Activated CD4-positive, alpha-beta T cell treated with anti-CD3 and anti-CD28 coated beads for 48 hours (primary cell): ENCODE data around the gene GPR17.
A peak's percentile ranks its signal among the peaks of the same experiment; 100 is the strongest.

Source experiments
- DNase-seq: peaks from one replicate; pipeline ENCODE4 v3.0.0-alpha.2; 2020

Gene GPR17

GRCh38 chr2:127672341-127673224 is 26.6 kb downstream of the GPR17 start:
- no peak for DNase-seq

DNA sequence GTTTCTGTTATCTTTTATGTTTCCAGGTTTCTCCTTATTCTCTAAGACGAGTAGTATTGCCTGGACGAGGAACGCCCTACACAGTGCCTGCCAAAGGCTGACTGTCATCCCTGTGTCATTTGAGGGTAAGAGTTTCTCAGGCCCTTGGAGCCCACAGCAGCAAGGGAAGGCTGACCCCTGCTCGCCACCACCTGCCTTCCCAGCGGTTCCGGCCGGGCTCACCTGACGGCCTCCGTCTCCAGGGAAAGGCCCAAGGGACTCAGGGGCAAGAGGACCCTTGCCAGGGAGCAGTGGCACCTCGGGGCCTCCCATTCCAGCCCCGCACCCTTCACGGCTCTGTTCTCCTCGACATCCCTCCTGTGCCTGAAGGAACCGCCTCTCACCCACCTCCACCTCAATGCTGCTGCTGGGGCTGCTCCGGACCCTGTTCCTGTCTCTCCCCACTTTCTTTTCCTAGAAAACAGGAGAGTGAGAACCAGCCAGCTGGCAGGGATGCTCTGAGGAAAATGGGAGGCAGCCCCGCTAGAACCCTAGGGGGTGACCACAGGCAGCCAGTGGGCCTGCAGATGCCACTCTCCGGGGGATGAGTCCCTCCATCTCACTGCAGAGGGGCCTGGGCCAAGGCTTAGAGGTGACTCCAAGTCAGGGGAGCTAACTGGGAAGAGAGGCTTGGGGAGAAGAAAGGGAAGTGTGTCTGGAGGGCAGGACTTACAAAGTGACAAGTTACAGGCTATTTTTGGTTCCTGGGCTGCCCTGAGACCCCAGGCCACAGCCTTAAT is 27.5 kb downstream of the GPR17 start:
- DNase-seq: no peak

GRCh38 chr2:127674241-127675209 is 28.6 kb downstream of the GPR17 start:
- DNase-seq: peak; percentile 41

DNA sequence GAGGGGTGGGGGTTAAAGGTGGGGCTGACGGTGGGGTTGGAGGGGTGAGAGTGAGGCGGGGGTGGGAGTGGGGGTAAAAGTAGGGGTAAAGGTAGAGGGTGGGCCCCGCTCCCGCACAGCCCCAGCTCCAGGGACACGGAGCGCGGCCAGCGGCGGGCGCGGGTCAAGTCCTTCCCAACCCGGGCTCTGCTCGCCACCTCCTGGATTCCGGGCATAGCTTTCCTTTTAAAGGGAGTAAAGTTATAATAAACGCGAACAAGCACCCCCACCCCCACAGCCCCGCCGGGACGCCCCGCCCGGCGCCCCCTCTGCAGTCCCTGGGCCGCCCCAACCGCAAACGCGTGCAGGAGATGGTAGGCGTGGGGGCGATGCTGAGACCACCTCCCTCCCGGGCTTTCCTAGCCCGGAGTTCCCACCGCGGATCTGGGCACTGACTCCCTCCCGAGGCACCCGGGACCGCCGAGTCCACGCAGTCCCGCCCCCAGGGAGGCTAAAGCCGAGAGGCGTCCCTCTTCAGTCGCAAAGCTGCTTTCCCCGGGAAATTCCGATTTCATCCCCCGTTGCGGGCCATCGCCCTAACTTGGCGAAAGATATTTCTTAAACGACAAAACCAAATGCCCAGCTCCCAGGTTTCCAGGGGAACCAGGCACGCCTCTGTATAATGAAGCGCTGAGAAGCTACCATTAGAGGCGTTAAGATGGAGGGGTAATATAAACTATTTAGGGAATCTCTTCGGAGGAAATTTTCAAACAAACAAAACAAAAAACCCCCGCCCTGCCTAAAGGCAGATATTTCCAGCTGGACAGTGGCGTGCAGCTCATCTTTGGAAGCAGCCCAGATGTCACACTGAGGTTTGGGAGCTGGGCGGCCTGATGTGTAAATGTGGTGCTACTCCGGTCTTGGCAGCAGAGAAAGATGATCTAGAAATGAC is 29.6 kb downstream of the GPR17 start, which contains the start of gene LIMS2:
Gene LIMS2, minus strand, starts transcription at position 200 of the 931 bp plus-strand sequence. CDS start 506 bp downstream, outside the sequence.
- DNase-seq: no peak

GRCh38 chr2:127676906-127677305 is 31.0 kb downstream of the GPR17 start:
- DNase-seq: no peak

- DNase-seq: no peak
Measured at GRCh38 chr2:127678531-127678930, 32.6 kb downstream of the GPR17 start.

DNA sequence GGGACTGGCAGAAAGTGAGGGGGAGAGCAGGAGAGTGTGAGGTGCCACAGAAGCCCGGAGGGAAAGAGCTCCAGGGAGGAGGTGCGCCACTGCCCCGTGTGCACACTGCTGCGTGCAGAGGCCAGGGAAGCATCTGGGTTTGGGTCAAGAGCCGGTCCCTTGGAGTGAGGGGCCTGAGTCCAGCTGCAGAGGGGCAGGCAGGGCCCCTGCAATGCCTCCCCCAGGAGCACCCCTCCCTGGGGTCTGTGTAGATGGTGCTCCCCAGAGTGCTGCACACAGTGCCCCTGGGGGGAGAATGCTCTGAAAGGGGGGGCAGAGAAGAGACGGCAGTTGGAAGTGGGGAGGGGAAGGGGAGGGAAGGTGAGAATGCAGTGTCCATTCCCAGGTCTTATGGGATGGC is 33.0 kb downstream of the GPR17 start:
- DNase-seq: no peak

DNA sequence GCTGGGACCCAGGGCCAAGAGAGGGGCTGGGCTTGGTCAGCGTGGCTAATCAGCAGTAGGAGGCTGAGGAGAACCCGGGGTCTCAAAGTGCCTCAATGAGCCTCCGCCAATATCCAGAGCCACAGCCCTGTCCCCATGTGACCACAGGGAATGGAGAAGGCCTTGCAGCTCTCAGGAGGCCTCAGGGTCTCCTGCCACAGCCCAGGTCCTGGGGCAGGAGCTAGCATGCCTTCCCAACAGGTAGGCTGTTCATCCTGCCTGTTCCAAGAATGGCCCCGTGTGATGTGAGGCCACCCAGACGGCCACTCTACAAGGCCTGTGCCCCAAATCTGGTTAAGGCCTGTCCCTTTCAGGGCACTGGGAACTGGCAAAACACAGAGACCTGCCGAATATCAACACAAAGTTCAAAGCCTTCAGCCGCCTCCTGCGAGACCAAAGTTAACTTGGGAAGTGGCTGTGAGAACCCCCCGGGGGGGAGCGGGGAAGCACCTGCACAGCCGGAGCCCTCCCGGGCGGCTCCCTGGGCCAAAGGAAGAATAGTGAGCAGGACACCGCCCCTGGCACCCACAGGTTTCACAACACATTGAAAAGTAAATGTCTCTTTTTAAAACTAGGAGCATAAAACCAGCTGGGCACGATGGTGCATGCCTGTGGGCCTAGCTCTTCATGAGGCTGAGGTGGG is 33.9 kb downstream of the GPR17 start:
- no peak for DNase-seq

- DNase-seq: no peak
Measured at GRCh38 chr2:127680706-127681287, 34.8 kb downstream of the GPR17 start.

DNA sequence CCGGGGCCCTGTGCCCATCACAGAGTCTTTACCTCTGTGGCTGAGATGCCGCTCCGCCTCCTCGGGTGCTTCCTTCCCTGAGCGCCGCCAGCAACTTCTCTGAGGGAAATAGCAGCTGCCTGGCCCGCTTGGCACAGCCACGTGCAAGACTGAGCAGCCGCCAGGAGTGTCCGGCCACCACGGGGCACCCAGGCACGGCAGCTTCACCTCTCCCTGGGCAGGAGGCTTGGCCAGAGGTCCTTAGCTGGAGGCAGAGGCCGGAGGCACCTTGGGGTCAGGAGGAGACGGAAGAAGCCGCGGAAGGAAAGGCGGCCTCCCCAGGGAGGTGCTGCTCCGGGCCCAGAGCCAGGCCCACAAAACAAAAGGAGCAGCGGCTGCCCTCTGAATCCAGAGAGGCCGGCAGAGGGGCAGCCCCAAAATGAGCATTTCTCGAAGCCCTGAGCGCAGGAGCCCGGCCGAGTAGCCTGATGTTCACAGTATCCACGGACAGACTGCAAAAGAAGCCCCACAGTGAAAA is 35.4 kb downstream of the GPR17 start:
- DNase-seq: no peak

GRCh38 chr2:127681976-127682857 is 36.3 kb downstream of the GPR17 start:
- DNase-seq: no peak

DNA sequence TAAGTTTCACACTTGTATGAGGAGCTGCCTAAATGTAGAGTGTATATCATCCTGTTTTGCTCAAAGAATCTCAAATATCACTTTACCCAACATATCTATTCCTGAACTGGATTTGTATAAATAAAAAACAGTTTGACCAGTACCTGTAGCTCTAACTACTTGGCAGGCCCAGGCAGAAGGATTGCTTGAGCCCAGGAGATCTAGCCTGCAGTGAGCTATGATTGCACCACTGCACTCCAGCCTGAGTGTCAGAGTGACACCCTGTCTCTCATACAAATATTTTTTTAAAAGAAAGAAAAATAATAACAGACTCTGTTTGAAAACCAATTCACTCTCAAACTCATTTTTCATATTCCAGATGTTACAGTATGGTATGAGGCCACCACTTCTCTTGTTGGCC is 37.1 kb downstream of the GPR17 start:
- no peak for DNase-seq

DNA sequence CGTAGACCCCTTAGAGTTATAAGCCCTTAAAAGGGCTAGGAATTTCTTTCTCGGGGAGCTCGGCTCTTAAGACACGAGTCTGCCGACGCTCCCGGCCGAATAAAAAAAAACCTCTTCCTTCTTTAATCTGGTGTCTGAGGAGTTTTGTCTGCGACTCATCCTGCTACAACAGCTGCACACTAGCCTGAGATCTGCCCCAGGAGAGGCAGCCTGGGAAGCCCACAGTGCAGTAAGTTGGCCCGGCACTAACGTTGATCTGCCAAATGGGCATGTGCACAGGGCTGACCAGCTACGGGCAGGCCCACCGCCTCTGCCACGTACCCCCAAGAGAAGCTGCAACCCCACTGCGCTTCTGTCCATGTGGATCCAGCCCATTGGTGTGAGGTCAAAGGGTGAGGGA is 37.8 kb downstream of the GPR17 start:
- DNase-seq: no peak

- DNase-seq: no peak
Measured at GRCh38 chr2:127685410-127686080, 39.6 kb downstream of the GPR17 start.

- no peak for DNase-seq
Measured at GRCh38 chr2:127688405-127688804, 42.5 kb downstream of the GPR17 start.

- no peak for DNase-seq
Measured at GRCh38 chr2:127690696-127691095, 44.7 kb downstream of the GPR17 start.

- DNase-seq: no peak
Measured at GRCh38 chr2:127694986-127695385, 49.0 kb downstream of the GPR17 start.
